Adrenal gland (tissue), 12 donors: Measurements from ENCODE around the gene DENND5B. TPM values are rescaled to one million over a fixed set of nuclear protein-coding genes. Genes with fewer than 3 reads are reported as not detected.

ENCODE experiments used
- DNase-seq, 7 donors: peaks; one replicate each; pipeline ENCODE4 v3.0.0-alpha.2; 2019 to 2020
- H3K27ac ChIP-seq, 5 donors: fragments of 200-600 bp; sonication (generic) in 4 of 5; 1 replicate in 3 of 5; 2 replicates in 2 of 5; pipeline versions ENCODE4 v1.5.1 to v1.8.0; 2016 to 2020; ENCODE audit warnings: mild to moderate bottlenecking in 1 of 5
- H3K27me3 ChIP-seq: fragments of 200-600 bp; 2 replicates; pipeline ENCODE4 v1.8.0; 2021
- H3K36me3 ChIP-seq, 2 donors: fragments of 200-600 bp; replicated peaks in 1 of 2; 1 replicate in 1 of 2; 2 replicates in 1 of 2; pipeline versions ENCODE4 v1.5.1 to v1.8.0; 2018 to 2022
- H3K4me1 ChIP-seq, 2 donors: fragments of 200-600 bp; replicated peaks in 1 of 2; 1 replicate in 1 of 2; 2 replicates in 1 of 2; pipeline versions ENCODE4 v1.5.1 to v1.8.0; 2018 to 2021
- H3K4me3 ChIP-seq, 4 donors: fragments of 200-600 bp; sonication (generic) in 3 of 4; one replicate each; pipeline ENCODE4 v1.5.1; 2016 to 2018
- H3K9me3 ChIP-seq, 3 donors: fragments of 200-600 bp; sonication (generic) in 1 of 3; replicated peaks in 1 of 3; 1 replicate in 2 of 3; 2 replicates in 1 of 3; pipeline versions ENCODE4 v1.5.1 to v1.8.0; 2016 to 2021
- CTCF ChIP-seq, 6 experiments: fragments of 450-650 bp in 4 of 6; fragments of 200-600 bp in 2 of 6; sonication (generic) in 1 of 6; IDR thresholded peaks; 1 replicate in 5 of 6; 2 replicates in 1 of 6; pipeline versions ENCODE4 v1.5.1 to v1.8.0; 2016 to 2021; ENCODE audit warnings: antibody characterized with exemption in 6 of 6, mild to moderate bottlenecking in 2 of 6, moderate library complexity in 1 of 6
- POLR2A ChIP-seq, 2 donors: fragments of 450-650 bp; IDR thresholded peaks; one replicate each; pipeline ENCODE4 v1.6.1; 2017; ENCODE audit warnings: antibody characterized with exemption in 2 of 2, mild to moderate bottlenecking in 2 of 2, moderate library complexity in 1 of 2
- WGBS, 4 donors: extraction: QIAGEN DNeasy Blood & Tissue Kit in 2 of 4; methylation state at CpG; one replicate each; pipeline versions ENCODE4 v1.1.5 to v1.1.7; 2013 to 2017; 5-methylcytosine and 5-hydroxymethylcytosine counted together
- intact Hi-C, 2 donors: fragments of 100-400 bp; cut with DNase I; formaldehyde crosslinking; loops; one replicate each; pipeline versions ENCODE4 v1.14.1 to v1.15.0; 2022 to 2023
- polyA plus RNA-seq, 3 donors: library from polyadenylated mRNA; stranded (reverse); fragments of 200-250 nt in 2 of 3; fragments of 350-450 nt in 1 of 3; fragmentation: Illumina TruSeq in 1 of 3; extraction: RNeasy Lipid Tissue Mini Kit (QIAGEN cat#74804) in 1 of 3; gene quantifications; one replicate each; pipeline ENCODE4 v1.2.3, GENCODE V29; 2013 to 2014
- total RNA-seq, 9 donors: library from RNA; depleted of rRNA in 4 of 9; stranded (reverse); fragments of >200 nt in 4 of 9; fragments of 120-200 nt in 1 of 9; fragmentation: NEBNext Ultra II Directional in 1 of 9; extraction: Animal tissue kit (Norgen Biotek cat#: 25700) in 1 of 9; gene quantifications; one replicate each; pipeline versions ENCODE4 v1.1.0 to v1.2.4, GENCODE V29; 2013 to 2023
- donor health status: healthy with polysubstance abuse.
- donor health status: Bipolar disorder and iron deficiency.
- donor health status: DM: yes; HTN: yes; CAD: no.
- donor health status: DM: no; HTN: no; CAD: no.
- donor health status: DM: no; HTN: no; CAD: no.
- donor health status: DM: yes; HTN: yes; CAD: no.

Gene DENND5B
- total and polyA plus RNA-seq, 12 donors = 4.2 to 32.5 (median 23.0) TPM

GRCh38 chr12:31465002-31465401 lies 125.9 kb downstream of the DENND5B start:
- no peak for TF ChIP-seq CTCF (IDR thresholded peaks at IDR 0.05)
- no peak for TF ChIP-seq POLR2A (IDR thresholded peaks at IDR 0.05)
- WGBS, 4 donors = 80 to 96% (median 89%) methylated on average over 2 of the region's 2 CpGs
- Histone ChIP-seq H3K27ac (no peak overlapping the region), H3K4me3 (no peak overlapping the region), H3K4me1 (peaks cover 0 to 4% of the 10 kb centered on the region in 2 donors), H3K9me3 (no peaks in the 10 kb centered on the region), H3K36me3 (no peaks in the 10 kb centered on the region), H3K27me3 (no peaks in the 10 kb centered on the region)
- intact Hi-C loops = no loop called here
- DNase-seq = no peak

- no peak for TF ChIP-seq POLR2A (IDR thresholded peaks at IDR 0.05)
- no peak for TF ChIP-seq CTCF (IDR thresholded peaks at IDR 0.05)
- intact Hi-C loops = no loop called here
- peaks cover 0 to 9% of the 10 kb centered on the region in 2 donors for H3K4me1 ChIP-seq
These were observed 130.9 kb downstream of the DENND5B start for GRCh38 chr12:31460024-31460423.

GRCh38 chr12:31456562-31456961 lies 134.4 kb downstream of the DENND5B start:
- H3K9me3 ChIP-seq = no peaks in the 10 kb centered on the region
- WGBS, 4 donors = 92 to 100% (median 96%) methylated on average over 2 of the region's 2 CpGs
- no peak overlapping the region for H3K4me3 ChIP-seq
- TF ChIP-seq POLR2A (IDR thresholded peaks at IDR 0.05) (no peak), CTCF (IDR thresholded peaks at IDR 0.05) (no peak)
- H3K36me3 ChIP-seq = no peaks in the 10 kb centered on the region
- H3K4me1 ChIP-seq = peaks cover 0 to 9% of the 10 kb centered on the region in 2 donors
- intact Hi-C loops = no loop called here
- no peak for DNase-seq
- no peak overlapping the region for H3K27ac ChIP-seq
- H3K27me3 ChIP-seq = no peaks in the 10 kb centered on the region

More at GRCh38 chr12:31460024-31460423, 130.9 kb downstream of the DENND5B start:
- no peak overlapping the region for H3K27ac ChIP-seq
- no peaks in the 10 kb centered on the region for H3K36me3 ChIP-seq
- no peak overlapping the region for H3K4me3 ChIP-seq
- H3K27me3 ChIP-seq = no peaks in the 10 kb centered on the region
- 42 to 52% (median 48%) methylated on average over 4 of the region's 4 CpGs for WGBS, 4 donors
- no peaks in the 10 kb centered on the region for H3K9me3 ChIP-seq
- DNase-seq = no peak

GRCh38 chr12:31444736-31445135 lies 146.2 kb downstream of the DENND5B start:
- no peak for TF ChIP-seq CTCF (IDR thresholded peaks at IDR 0.05)
- no peaks in the 10 kb centered on the region for H3K36me3 ChIP-seq
- DNase-seq = no peak
- no peaks in the 10 kb centered on the region for H3K4me1 ChIP-seq
- H3K4me3 ChIP-seq = no peak overlapping the region
- intact Hi-C loops = no loop called here
- 79 to 87% (median 83%) methylated on average over 2 of the region's 2 CpGs for WGBS, 4 donors
- no peaks in the 10 kb centered on the region for H3K27me3 ChIP-seq
- H3K9me3 ChIP-seq = no peaks in the 10 kb centered on the region
- H3K27ac ChIP-seq = no peak overlapping the region
